DMS53 treated with DMSO at 0.1 percent for 48 hours (cell line): ENCODE measurements around the gene MED7.
"Not testable (repeated sequence)": the region's sequence is repeated elsewhere in the genome, so short reads cannot be mapped to it uniquely, and the experiment has no call there.

Source experiments
- DNase-seq: peaks from one replicate; lab custom pipeline; 2025; ENCODE audit not compliant: unreplicated experiment; lab: John Stamatoyannopoulos, UW

The MED7 gene, protein sequence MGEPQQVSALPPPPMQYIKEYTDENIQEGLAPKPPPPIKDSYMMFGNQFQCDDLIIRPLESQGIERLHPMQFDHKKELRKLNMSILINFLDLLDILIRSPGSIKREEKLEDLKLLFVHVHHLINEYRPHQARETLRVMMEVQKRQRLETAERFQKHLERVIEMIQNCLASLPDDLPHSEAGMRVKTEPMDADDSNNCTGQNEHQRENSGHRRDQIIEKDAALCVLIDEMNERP

GRCh38 chr5:157142317-157143126, at the start of gene MED7:
MED7 (minus strand) TSS chr5:157142865; CDS start chr5:157139431, 3,434 bp downstream.
- peak; percentile 98 for DNase-seq

- DNase-seq = no peak
Measured at GRCh38 chr5:157189223-157189622, 46.6 kb upstream of the MED7 start.

GRCh38 chr5:157188270-157188669, 45.6 kb upstream of the MED7 start:
- no peak for DNase-seq

DNA sequence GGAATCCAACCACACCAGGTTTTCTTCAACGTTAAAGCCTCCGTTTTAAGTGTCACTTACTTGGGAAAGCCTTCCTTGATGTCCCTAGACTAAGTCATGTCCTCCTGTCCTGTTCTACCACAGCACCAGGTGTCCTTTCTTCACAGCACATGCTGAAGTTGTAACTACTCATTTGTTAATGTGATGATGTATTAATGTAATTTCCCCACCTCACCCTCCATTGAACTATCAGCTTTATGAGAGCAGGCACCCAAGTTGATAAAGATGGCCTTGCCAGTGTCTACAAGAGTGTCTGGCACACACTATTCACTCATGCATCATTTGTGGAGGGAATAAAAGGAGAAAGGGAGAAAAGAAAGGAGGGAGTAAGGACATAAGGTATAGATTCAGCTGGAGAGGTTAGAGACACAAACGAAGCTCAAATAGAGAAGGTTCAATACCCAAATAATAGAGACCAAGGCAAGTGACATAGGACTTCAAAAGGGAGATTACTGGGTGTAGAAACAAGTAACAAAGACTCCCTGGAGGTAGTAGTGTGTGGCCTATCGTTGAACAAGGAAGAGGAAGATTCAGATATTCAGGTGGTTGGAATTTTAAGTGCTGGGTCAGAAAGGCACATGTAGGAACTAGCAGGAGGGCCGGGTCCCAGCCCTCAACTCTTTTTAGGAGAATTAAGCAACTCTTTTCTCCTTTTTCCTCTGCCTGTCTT, 44.5 kb upstream of the MED7 start:
- DNase-seq = no peak

- DNase-seq = no peak
Measured at GRCh38 chr5:157186309-157187045, 43.8 kb upstream of the MED7 start.

GRCh38 chr5:157185122-157185521, 42.5 kb upstream of the MED7 start:
- not testable (repeated sequence) for DNase-seq

- no peak for DNase-seq
Measured at GRCh38 chr5:157184117-157184670, 41.5 kb upstream of the MED7 start.

- DNase-seq = no peak
Measured at GRCh38 chr5:157182143-157182757, 39.6 kb upstream of the MED7 start.

DNA sequence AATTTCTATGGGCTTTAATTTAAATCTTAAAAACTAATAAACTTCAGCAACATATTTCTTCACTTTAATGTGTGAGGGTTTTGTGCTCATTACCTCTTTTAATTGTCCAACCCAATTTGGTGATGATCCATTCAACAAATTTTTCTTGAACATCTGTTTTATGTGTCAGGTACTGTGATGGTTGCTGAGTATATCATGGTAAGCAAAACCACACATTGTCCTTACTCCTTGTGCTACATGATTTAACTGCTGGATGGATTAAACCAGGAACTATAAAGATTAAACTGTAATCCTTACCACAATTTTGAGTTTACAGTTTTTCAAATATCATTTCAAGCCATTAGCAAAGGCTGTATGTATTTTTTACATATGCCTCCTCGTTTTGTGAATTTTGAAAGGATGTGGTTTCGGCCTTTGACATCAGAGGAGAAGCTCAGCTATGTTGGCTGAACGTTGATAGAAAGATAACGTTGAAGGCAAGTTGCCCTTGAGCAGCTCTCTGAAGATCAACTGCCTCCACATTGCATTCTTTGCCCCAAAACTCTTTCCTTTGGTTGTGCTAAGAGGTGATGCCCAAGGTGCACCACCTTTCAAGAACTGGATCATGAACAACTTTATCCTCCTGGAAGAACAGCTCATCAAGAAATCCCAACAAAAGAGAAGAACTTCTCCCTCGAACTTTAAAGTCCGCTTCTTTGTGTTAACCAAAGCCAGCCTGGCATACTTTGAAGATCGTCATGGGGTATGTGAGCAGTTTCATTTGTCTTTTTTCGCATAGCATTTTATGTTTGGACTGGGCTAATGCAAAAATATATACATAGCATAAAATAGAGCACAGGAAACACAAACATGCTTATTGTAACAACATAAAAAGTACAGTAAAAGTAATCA, 38.0 kb upstream of the MED7 start, which contains the start of gene ITK:
TSS of gene ITK (plus strand) at position 467 of the 891 bp plus-strand sequence. CDS start at position 605, 138 bp downstream.
- no peak for DNase-seq

DNA sequence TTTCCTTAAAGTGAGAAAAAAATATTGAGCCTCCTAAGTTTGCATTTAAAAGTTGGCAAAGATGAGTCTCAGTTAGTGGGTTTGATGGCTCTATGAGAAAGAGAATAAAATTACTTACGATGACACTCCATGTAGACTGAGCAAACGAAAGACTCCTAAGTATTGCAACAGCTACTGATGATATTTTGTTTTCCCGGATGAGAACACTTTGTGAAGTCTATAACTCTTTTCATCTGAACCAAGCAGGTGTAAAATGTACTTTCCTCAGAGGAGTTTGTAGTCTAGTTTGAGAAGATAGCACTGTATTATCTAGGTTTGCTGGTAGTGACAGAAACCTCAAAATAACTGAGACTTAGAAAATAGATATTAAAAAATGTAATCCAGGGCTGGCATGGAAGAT, 36.3 kb upstream of the MED7 start:
- DNase-seq = no peak

GRCh38 chr5:157177953-157178352, 35.3 kb upstream of the MED7 start:
- no peak for DNase-seq

DNA sequence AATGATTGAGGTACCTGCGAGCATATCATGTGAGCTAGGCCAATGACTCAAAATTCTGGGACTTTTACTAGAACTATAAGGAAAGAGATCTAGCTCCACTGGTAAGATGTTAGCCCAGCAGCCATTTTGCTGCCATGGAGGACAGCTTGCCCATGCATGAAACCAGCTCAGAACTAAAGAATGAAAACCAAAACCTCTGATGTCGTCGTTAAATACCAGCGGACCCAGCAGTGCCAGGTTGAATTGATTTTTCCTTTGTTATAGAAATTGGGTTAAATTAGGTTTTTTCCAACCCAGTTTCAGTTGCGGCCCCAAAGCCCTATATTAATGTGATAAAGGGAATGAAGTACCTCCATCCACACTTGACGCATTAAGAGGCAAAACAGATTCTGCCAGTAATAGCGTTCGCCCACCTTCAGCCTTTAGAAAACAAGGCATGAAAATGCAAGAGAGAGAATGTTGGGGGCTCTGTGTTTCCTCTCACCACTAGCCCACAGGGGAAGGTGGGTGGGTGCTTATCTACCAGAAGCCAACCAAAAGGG, 32.5 kb upstream of the MED7 start:
- DNase-seq = no peak

DNA sequence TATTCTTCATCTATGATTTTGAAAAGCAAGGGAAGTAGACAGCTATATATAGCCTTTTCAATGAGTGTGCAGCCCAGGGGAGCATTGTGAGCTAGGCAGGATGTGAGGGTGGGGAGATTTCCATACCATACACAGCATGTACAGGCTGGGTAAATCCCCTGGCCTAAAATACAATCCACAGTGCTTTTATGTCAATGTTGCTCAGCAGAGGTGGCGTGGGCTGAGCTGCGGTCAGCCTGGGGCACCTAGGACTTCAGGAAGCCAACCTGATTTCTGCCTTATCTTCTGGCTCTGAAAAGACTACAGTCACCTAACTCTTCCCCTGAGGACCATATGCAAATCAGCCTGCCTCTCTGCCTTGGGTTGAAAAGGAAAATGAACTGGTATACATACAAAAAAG, 29.7 kb upstream of the MED7 start:
- no peak for DNase-seq

DNA sequence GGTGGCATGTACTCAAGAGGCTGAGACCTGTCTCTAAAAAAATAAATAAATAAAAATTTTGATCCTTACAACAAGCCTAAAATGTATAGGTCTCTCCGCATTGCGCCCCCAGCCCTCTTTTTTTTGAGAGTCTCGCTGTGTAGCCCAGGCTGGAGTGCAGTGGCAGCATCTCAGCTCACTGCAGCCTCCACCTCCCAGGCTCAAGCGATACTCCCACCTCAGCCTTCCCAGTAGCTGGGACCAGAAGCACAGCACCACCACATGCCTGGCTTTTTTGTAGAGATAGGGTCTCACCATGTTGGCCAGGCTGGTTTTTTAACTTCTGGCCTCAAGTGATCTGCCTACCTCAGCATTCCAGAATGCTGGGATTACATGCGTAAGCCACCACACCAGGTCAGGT, 25.6 kb upstream of the MED7 start:
- no peak for DNase-seq

GRCh38 chr5:157167214-157167621, 24.6 kb upstream of the MED7 start:
- no peak for DNase-seq

DNA sequence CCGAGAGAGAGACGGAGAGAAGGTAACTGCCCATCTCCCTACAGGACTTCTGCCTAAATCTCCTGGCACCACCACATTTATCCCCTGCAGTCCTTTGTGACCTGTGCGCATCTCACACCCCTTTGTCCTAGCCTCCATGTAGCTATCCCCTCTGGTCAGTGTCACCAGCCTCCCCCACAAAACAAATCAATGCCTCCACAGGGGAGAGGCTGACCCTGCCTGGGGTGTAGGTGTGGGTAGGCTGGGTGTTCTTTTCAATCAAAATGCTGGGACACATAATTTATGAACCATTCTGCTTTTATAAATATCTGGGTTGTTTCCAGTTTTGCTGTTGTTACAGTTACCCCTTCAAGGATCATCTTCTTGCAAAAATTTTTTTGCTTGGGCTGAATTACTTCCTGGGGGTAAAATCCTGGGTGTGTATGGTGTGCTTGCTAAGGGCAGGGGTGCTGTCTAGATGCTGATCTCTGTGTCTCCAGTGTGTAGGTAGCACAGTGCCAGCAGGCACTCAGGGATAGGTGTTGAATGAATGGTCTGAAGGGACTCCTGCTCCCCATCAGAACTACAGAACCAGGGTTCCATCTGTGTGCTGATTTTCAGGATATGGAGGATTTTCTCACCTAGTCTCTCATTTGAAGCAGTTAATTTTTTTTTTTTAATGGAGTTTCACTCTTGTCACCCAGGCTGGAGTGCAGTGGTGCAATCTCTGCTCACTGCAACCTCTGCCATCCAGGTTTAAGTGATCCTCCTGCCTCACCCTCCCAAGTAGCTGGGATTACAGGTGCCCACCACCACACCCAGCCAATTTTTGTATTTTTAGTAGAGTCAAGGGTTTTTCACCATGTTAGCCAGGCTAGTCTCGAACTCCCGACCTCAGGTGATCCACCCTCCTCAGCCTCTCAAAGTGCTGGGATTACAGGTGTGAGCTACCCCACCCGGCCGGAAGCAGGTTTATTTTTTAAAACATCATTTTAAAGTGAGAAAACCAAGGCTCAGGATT, 23.8 kb upstream of the MED7 start, which contains the start of gene GARIN3:
TSS of gene GARIN3 (minus strand) at position 51 of the 1,000 bp plus-strand sequence. CDS start 96 bp downstream, outside the sequence.
- DNase-seq = no peak

DNA sequence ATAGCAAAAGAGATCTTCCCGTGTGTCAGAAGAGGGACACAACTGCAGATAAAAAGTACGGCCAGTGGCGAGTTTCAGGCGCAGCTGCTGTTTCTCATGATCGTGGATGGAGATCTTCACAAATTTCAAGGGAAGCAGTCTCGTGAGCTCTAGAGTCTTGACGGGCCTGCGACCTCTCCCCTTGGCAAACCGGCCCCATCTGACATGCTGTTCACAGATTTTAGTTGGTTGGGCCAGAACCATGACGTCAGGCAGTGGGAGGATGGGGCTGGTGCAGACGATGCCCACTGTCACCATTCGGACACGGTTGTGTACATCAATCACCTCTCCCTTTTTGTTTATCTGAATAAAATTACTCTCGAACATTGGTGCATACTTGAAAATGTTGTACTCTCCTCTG, 23.0 kb upstream of the MED7 start:
- no peak for DNase-seq

DNA sequence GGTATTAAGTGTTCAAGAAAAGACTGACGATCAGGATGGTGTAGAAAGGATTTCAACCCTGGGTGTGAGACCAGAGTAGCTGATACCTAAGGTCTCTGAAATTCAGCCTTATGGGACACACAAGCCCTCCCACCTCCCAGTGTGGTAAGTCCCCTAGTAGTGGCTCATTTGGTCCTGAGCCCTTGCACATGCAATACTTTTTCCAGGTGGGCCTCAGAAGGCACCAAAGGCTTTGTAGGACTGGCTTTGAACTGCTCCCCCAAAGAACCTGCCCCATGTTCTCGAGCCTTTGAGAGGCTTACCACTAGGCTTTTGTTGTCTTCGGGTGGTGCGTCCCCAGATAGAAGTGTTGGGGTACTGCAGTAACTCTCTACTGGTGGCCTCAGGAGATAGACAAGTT, 22.6 kb upstream of the MED7 start:
- no peak for DNase-seq
